A549 (cell line): ENCODE measurements around the gene VWF. TPM values are rescaled to one million over a fixed set of nuclear protein-coding genes. Genes with fewer than 3 reads are reported as not detected.

ENCODE experiments used
- ATAC-seq, 2 experiments: fragments of 200-7000 bp in 1 of 2; fragments of >200 bp in 1 of 2; cut with Nextera tagmentation in 1 of 2; cut with Tn5 transposase in 1 of 2; 3 replicates each; pipeline versions ENCODE4 v1.8.0 to v1.9.1; 2018 to 2020; ENCODE audit warnings: mild to moderate bottlenecking in 1 of 2, moderate library complexity in 1 of 2
- CTCF ChIA-PET: fragments of 300-600 bp; sonication (Branson Sonifier 250); formaldehyde crosslinking; extraction: SDS; loops from one replicate; lab custom pipeline; 2021; ENCODE audit warnings: antibody characterized with exemption, inconsistent platforms; lab: Yijun Ruan, JAX
- POLR2A ChIA-PET: fragments of 350-600 bp; formaldehyde crosslinking; extraction: SDS; loops from one replicate; lab custom pipeline; 2021; ENCODE audit warnings: antibody characterized with exemption, inconsistent platforms; lab: Yijun Ruan, JAX
- DNase-seq, 2 experiments: peaks; one replicate each; pipeline versions ENCODE4 v3.0.0 to v3.0.0-alpha.2; 2011 to 2016; ENCODE audit warnings: low read depth in 1 of 2, low spot score in 1 of 2
- FAIRE-seq: peaks from 2 replicates; lab custom pipeline; 2011; peaks lifted over from hg19 to GRCh38; lab: Jason Lieb, UNC
- H3K27ac ChIP-seq, 2 experiments: fragments of >200 bp; sonication (Bioruptor Twin); formaldehyde crosslinking; 3 replicates each; pipeline ENCODE4 v1.5.1; 2016 to 2017
- H3K4me1 ChIP-seq: fragments of >200 bp; sonication (Bioruptor Twin); formaldehyde crosslinking; 3 replicates; pipeline ENCODE4 v1.6.1; 2016
- H3K4me2 ChIP-seq: fragments of >200 bp; sonication (Bioruptor Twin); formaldehyde crosslinking; 3 replicates; pipeline ENCODE4 v1.6.1; 2016
- H3K4me3 ChIP-seq: fragments of >200 bp; sonication (Bioruptor Twin); formaldehyde crosslinking; 3 replicates; pipeline ENCODE4 v1.5.1; 2016
- H3K9me3 ChIP-seq: fragments of >200 bp; sonication (Bioruptor Twin); formaldehyde crosslinking; 3 replicates; pipeline ENCODE4 v1.6.1; 2016
- BHLHE40 ChIP-seq: IDR thresholded peaks from 2 replicates; pipeline ENCODE4 v1.6.1; 2012; ENCODE audit warnings: low read depth, low read length, inconsistent platforms
- CBX2 ChIP-seq: fragments of 200-600 bp; sonication (generic); IDR thresholded peaks from 2 replicates; pipeline ENCODE4 v1.6.1; 2016; ENCODE audit warnings: low read depth, mild to moderate bottlenecking, borderline replicate concordance
- CBX8 ChIP-seq: fragments of 200-600 bp; sonication (generic); IDR thresholded peaks from 2 replicates; pipeline ENCODE4 v1.6.1; 2016
- CHD2 ChIP-seq: fragments of 150-350 bp; IDR thresholded peaks from 2 replicates; pipeline ENCODE4 v1.6.1; 2014; ENCODE audit warnings: low read length; ENCODE audit not compliant: partially characterized antibody
- E2F6 ChIP-seq: IDR thresholded peaks from 2 replicates; pipeline ENCODE4 v1.6.1; 2012; ENCODE audit warnings: low read depth, borderline replicate concordance
- EHMT2 ChIP-seq: fragments of 200-600 bp; sonication (generic); IDR thresholded peaks from 2 replicates; pipeline ENCODE4 v1.6.1; 2016; ENCODE audit warnings: antibody characterized with exemption, low read depth, mild to moderate bottlenecking, moderate library complexity
- ELK1 ChIP-seq: fragments of 150-350 bp; IDR thresholded peaks from 2 replicates; pipeline ENCODE4 v1.6.1; 2014; ENCODE audit warnings: low read depth, mild to moderate bottlenecking, low read length
- ESRRA ChIP-seq: fragments of 150-350 bp; IDR thresholded peaks from 2 replicates; pipeline ENCODE4 v1.6.1; 2014; ENCODE audit warnings: mild to moderate bottlenecking, low read length, borderline replicate concordance
- FOSB ChIP-seq: fragments of 250-450 bp; sonication (Bioruptor Pico); IDR thresholded peaks from 2 replicates; pipeline ENCODE4 v1.5.0; 2020; ENCODE audit warnings: mild to moderate bottlenecking, moderate library complexity
- HOXA7 ChIP-seq: fragments of 250-450 bp; sonication (Bioruptor Pico); IDR thresholded peaks from 2 replicates; pipeline ENCODE4 v1.5.0; 2020; ENCODE audit warnings: mild to moderate bottlenecking, moderate library complexity
- JUN ChIP-seq, 2 experiments: fragments of >200 bp; sonication (Bioruptor Twin); formaldehyde crosslinking; IDR thresholded peaks; 2 replicates in 1 of 2; 3 replicates in 1 of 2; pipeline ENCODE4 v1.6.1; 2016 to 2017
- KDM5A ChIP-seq: fragments of 200-600 bp; sonication (generic); IDR thresholded peaks from 2 replicates; pipeline ENCODE4 v1.6.1; 2016; ENCODE audit warnings: antibody characterized with exemption, mild to moderate bottlenecking
- MAFK ChIP-seq: fragments of 450-650 bp; IDR thresholded peaks from 2 replicates; pipeline ENCODE4 v1.6.1; 2014; ENCODE audit not compliant: partially characterized antibody
- NPAS2 ChIP-seq: fragments of 250-450 bp; sonication (Bioruptor Pico); IDR thresholded peaks from 2 replicates; pipeline ENCODE4 v1.8.0; 2022; ENCODE audit warnings: mild to moderate bottlenecking, moderate library complexity, borderline replicate concordance
- RARB ChIP-seq: fragments of 250-450 bp; sonication (Bioruptor Pico); IDR thresholded peaks from 2 replicates; pipeline ENCODE4 v1.8.0; 2021; ENCODE audit warnings: mild to moderate bottlenecking, moderate library complexity
- RCOR1 ChIP-seq: fragments of 150-350 bp; IDR thresholded peaks from 2 replicates; pipeline ENCODE4 v1.6.1; 2014; ENCODE audit warnings: antibody characterized with exemption, low read length, low read depth
- REST ChIP-seq: fragments of 200-600 bp; sonication (generic); IDR thresholded peaks from 2 replicates; pipeline ENCODE4 v1.6.1; 2016; ENCODE audit warnings: antibody characterized with exemption, mild to moderate bottlenecking, moderate library complexity
- SMC3 ChIP-seq: fragments of >200 bp; sonication (Bioruptor Twin); formaldehyde crosslinking; IDR thresholded peaks from 3 replicates; pipeline ENCODE4 v1.6.1; 2018; ENCODE audit warnings: inconsistent platforms
- ZC3H11A ChIP-seq: fragments of 450-650 bp; IDR thresholded peaks from 2 replicates; pipeline ENCODE4 v1.6.1; 2014; ENCODE audit warnings: antibody characterized with exemption, mild to moderate bottlenecking
- WGBS: methylation state at CpG from one replicate; pipeline ENCODE4 v1.1.6; 2017; ENCODE audit errors: missing lambda C conversion rate; 5-methylcytosine and 5-hydroxymethylcytosine counted together
- polyA plus RNA-seq, 4 experiments: library from polyadenylated mRNA; depleted of rRNA in 3 of 4; stranded (reverse); fragments of >200 nt; fragmentation: RNase III in 1 of 4; extraction: RNeasy Plus Mini Kit Qiagen cat#74134 plus additional on column Dnase treatment in 1 of 4; gene quantifications; 2 replicates in 3 of 4; 3 replicates in 1 of 4; pipeline ENCODE4 v1.2.3, GENCODE V29; 2011 to 2017
- TF ChIP-seq, protein P1 (sequence below): IDR thresholded peaks from 2 replicates; pipeline ENCODE4 v1.6.1; 2012
- TF ChIP-seq, protein P2 (sequence below): IDR thresholded peaks from 2 replicates; pipeline ENCODE4 v1.6.1; 2012
- TF ChIP-seq, protein P3 (sequence below): fragments of >200 bp; sonication (Bioruptor Twin); formaldehyde crosslinking; IDR thresholded peaks from 2 replicates; pipeline ENCODE4 v1.6.1; 2016
- TF ChIP-seq, protein P4 (sequence below): fragments of >200 bp; sonication (Bioruptor Twin); formaldehyde crosslinking; IDR thresholded peaks from 3 replicates; pipeline ENCODE4 v1.6.1; 2016
- TF ChIP-seq, protein P5 (sequence below): fragments of 450-650 bp; IDR thresholded peaks from 2 replicates; pipeline ENCODE4 v1.6.1; 2014; ENCODE audit warnings: antibody characterized with exemption

Gene VWF
- polyA plus RNA-seq, 2 of the 4 experiments (the other 2 are of a cell fraction), result 0.01 TPM; not detected in 1

DNA sequence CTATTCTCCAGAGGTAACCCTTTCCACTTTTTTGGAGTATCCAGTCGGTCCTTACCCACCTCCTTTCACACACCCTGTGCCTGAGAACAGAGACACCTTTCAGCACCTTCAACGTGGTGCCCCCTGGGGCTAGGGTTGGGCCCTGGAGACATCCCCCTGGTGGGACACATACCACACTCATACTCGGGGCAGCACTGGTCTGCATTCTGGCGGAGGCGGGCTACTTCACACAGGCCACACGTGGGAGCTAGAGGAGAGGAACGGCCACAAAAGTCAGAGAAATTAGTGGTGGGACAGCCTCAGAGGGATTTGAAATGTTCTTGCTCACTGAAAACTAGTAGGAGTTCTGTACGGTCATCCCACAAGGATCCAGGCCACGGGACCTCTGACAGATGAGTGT lies 139.6 kb downstream of the VWF start:
- Histone ChIP-seq H3K4me3 (no peak overlapping the region), H3K27ac (no peak overlapping the region), H3K9me3 (no peaks in the 10 kb centered on the region), H3K4me2 (no peak overlapping the region), H3K4me1 (no peaks in the 10 kb centered on the region)
- ATAC-seq, result no peak
- CTCF ChIA-PET, result no interaction called here
- TF ChIP-seq MAFK (no peak), BHLHE40 (no peak), RARB (CRISPR knock-in tag) (no peak), ZC3H11A (no peak), KDM5A (no peak), CBX2 (no peak), RCOR1 (no peak), JUN (IDR thresholded peaks at IDR 0.05) (no peak), ESRRA (no peak), EHMT2 (no peak)
- 15% methylated on average over 9 of the region's 9 CpGs for WGBS
- no peak for DNase-seq
- POLR2A ChIA-PET, result no interaction called here
- FAIRE-seq, result no peak

DNA sequence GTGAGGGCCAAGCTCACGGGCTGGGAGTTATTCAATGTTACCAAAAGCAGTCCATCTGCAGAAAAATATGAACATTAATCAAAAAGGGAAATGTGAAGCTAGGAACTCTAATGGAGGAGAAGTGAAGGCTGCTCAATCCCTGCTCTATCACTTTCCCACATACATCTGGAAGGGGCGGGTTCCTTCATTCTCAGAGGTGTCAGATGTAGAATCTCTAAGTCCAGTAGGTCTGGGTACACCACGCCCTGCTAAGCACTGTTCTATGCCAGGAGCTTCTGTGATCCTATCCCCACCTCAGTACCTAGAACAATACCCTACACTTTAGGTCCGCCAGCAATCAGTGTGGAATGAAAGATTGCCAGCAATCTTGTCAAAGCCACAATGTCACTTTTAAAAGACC lies 142.4 kb downstream of the VWF start:
- ATAC-seq, result no peak

DNA sequence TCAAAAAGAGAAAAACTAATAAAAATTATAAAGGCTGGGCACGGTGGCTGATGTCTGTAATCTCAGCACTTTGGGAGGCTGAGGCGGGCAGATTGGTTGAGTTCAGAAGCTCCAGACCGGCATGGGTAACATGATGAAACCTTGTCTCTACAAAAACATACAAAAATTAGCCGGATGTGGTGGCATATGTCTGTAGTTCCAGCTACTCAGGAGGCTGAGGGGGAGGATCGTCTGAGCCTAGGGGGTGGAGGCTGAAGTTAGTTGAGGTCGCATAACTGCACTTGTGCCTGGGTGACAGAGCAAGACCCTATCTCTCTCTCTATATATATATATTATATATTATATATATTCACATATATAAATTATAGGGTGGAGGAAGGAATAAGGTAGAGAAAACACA lies 146.9 kb downstream of the VWF start:
- DNase-seq, result no peak
- Histone ChIP-seq H3K4me2 (no peak overlapping the region), H3K9me3 (no peaks in the 10 kb centered on the region), H3K27ac (no peak overlapping the region), H3K4me3 (no peak overlapping the region), H3K4me1 (no peaks in the 10 kb centered on the region)
- CTCF ChIA-PET, result interaction anchor here (0.6 to 7.7 kb wide), 3 partner anchors 13 to 1170 kb away, joined by 3 to 64 read pairs (median 5); no protein-coding TSS in a partner anchor
- WGBS, result 40% methylated on average over 6 of the region's 6 CpGs
- FAIRE-seq, result no peak
- POLR2A ChIA-PET, result no interaction called here
- no peak for ATAC-seq
- no peak for TF ChIP-seq HOXA7
- no peak for TF ChIP-seq REST
- no peak for TF ChIP-seq ELK1
- TF ChIP-seq, protein P1, sequence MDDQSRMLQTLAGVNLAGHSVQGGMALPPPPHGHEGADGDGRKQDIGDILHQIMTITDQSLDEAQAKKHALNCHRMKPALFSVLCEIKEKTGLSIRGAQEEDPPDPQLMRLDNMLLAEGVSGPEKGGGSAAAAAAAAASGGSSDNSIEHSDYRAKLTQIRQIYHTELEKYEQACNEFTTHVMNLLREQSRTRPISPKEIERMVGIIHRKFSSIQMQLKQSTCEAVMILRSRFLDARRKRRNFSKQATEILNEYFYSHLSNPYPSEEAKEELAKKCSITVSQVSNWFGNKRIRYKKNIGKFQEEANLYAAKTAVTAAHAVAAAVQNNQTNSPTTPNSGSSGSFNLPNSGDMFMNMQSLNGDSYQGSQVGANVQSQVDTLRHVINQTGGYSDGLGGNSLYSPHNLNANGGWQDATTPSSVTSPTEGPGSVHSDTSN, result no peak
- no peak for TF ChIP-seq CBX8
- TF ChIP-seq CBX2, result no peak
- TF ChIP-seq E2F6, result no peak
- TF ChIP-seq, protein P2, sequence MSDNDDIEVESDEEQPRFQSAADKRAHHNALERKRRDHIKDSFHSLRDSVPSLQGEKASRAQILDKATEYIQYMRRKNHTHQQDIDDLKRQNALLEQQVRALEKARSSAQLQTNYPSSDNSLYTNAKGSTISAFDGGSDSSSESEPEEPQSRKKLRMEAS, result no peak

More for the DNA sequence above, 142.4 kb downstream of the VWF start:
- Histone ChIP-seq H3K4me1 (no peaks in the 10 kb centered on the region), H3K4me2 (no peak overlapping the region), H3K27ac (no peak overlapping the region), H3K9me3 (no peaks in the 10 kb centered on the region), H3K4me3 (no peak overlapping the region)
- DNase-seq (no peak), FAIRE-seq (no peak)
- ChIA-PET CTCF (interaction anchor here (0.8 to 7.7 kb wide), 6 partner anchors 8 to 1125 kb away, joined by 3 to 64 read pairs (median 4); no protein-coding TSS in a partner anchor), POLR2A (no interaction called here)
- WGBS, result 23% methylated on average over 4 of the region's 4 CpGs
- TF ChIP-seq, protein P3, sequence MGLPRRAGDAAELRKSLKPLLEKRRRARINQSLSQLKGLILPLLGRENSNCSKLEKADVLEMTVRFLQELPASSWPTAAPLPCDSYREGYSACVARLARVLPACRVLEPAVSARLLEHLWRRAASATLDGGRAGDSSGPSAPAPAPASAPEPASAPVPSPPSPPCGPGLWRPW, result no peak
- TF ChIP-seq RARB (CRISPR knock-in tag) (no peak), NPAS2 (CRISPR knock-in tag) (no peak), CHD2 (no peak), FOSB (CRISPR knock-in tag) (no peak), BHLHE40 (no peak), SMC3 (no peak), EHMT2 (no peak)
- TF ChIP-seq, protein P1, result no peak
- TF ChIP-seq, protein P4, sequence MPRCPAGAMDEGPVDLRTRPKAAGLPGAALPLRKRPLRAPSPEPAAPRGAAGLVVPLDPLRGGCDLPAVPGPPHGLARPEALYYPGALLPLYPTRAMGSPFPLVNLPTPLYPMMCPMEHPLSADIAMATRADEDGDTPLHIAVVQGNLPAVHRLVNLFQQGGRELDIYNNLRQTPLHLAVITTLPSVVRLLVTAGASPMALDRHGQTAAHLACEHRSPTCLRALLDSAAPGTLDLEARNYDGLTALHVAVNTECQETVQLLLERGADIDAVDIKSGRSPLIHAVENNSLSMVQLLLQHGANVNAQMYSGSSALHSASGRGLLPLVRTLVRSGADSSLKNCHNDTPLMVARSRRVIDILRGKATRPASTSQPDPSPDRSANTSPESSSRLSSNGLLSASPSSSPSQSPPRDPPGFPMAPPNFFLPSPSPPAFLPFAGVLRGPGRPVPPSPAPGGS, result no peak
- TF ChIP-seq, protein P5, sequence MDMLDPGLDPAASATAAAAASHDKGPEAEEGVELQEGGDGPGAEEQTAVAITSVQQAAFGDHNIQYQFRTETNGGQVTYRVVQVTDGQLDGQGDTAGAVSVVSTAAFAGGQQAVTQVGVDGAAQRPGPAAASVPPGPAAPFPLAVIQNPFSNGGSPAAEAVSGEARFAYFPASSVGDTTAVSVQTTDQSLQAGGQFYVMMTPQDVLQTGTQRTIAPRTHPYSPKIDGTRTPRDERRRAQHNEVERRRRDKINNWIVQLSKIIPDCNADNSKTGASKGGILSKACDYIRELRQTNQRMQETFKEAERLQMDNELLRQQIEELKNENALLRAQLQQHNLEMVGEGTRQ, result no peak
